GM18499 (cell line): ENCODE results near the gene ATP6V0E1.

Source experiments
- ATAC-seq: cut with Tn5 transposase; IDR thresholded peaks from one replicate; pipeline ENCODE4 v1.9.1; 2021; ENCODE audit warnings: moderate number of reproducible peaks; ENCODE audit not compliant: insufficient read depth, unreplicated experiment

ATP6V0E1 gene

DNA sequence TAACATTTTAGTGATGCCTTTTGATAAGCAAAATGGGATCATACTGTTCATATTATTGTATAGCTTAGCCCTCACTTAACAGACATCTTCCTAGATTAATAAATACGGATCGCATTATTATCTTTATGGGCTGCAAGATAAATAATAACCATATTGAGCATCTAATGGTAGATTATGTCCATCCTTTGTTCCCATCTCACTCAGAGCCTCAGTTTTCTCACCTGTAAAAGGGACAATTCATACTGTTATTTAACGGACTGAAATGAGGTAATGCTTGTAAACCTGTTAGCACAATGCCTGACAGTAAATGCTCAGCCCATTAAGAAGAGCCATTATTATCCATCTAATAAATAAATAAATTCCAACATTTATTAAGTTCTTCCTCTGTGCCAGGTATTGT lies 27.3 kb upstream of the ATP6V0E1 start:
- ATAC-seq = no peak

DNA sequence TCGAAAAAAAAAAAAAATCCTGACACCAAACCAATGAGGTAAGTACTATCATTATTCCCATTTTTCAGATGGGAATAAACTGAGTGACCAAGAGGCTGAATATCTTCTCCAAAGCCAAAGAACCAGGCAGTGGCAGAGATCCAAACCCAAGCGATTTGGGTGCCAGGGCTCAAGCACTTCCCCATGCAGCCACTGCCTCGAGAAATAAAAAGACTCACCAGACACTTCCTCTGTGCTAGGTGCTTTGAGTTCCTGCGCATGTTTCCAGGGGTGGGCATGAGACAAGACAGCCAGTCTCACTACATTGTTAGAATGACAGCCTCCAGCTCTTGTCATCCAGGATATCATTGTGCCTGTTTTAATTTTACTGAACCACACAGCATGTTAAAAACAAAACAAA lies 26.6 kb upstream of the ATP6V0E1 start:
- ATAC-seq = no peak

- ATAC-seq = no peak
Measured at GRCh38 chr5:172957458-172957857, 26.1 kb upstream of the ATP6V0E1 start.

DNA sequence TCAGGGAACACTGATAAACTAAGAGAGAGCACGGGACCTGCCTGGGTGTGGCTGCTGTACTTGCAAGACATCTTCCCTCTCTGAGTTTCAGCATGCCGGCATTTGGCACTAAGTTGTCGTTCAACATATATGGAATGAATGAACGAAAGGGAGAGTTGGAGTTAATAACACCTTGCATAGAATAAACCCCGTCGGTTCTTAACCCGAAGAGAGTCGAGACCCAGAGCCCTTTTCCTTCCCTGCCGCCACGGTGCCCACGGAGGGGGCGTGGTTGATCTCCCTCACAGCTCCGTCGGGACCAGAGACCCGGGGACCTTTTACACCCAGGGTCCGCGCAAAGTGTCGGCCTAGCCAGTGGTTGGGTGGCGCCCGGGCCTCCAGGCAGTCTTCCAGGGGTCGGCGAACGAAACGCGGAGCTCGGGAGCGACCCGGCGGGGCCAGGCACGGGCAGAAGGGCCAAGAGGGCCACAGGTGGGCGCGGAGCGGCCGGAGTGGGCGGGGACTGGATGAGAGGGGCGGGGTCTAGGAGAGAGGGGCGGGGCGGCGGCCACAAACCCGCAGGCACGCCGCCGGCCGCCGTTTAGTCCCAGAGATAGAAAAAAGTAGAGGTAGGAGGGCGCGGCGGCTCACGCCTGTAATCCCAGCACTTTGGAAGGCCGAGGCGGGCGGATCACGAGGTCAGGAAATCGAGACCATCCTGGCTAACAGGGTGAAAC lies 25.1 kb upstream of the ATP6V0E1 start:
- peak; percentile 26 for ATAC-seq

- no peak for ATAC-seq
Measured at GRCh38 chr5:172959824-172960799, 23.5 kb upstream of the ATP6V0E1 start.

- no peak for ATAC-seq
Measured at GRCh38 chr5:172969921-172970320, 13.7 kb upstream of the ATP6V0E1 start.

DNA sequence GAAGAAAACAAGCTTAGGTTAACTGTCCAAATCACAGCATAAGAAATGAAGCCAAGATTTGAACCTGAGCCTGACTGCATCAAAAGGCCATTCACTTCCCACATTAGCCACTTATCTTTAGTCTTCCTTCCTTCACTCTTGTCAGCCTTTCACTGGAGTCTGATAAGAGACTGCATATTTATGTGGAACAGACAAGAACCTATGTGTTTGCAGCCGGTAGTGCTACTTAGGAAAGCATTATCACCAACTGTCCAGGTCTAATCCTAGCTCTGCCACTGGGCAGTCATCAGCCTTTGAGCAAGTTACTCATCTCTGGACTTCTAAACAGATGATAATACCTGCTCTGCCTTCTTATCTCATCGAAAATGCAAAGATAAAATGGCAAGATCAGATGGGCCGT lies 12.1 kb upstream of the ATP6V0E1 start:
- ATAC-seq = no peak

- no peak for ATAC-seq
Measured at GRCh38 chr5:172972552-172972951, 11.0 kb upstream of the ATP6V0E1 start.

- no peak for ATAC-seq
Measured at GRCh38 chr5:172973127-172973916, 10.2 kb upstream of the ATP6V0E1 start.

- no peak for ATAC-seq
Measured at GRCh38 chr5:172973931-172974330, 9.6 kb upstream of the ATP6V0E1 start.

DNA sequence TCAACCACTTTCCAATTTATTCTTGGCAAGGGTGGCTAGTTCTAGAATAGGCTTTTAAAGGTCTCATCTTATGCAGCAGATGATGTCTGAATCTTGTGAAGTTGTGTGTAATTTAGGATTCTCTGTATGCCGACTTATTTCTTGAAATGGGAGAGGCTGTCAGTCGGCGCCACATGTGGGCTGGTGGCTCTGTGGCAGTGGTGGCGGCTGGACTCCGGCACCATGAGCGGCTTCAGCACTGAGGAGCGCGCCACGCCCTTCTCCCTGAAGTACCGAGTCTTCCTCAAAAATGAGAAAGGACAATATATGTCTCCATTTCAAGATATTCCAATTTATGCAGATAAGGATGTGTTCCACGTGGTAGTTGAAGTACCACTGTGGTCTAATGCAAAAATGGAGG lies 8.3 kb upstream of the ATP6V0E1 start:
- no peak for ATAC-seq

DNA sequence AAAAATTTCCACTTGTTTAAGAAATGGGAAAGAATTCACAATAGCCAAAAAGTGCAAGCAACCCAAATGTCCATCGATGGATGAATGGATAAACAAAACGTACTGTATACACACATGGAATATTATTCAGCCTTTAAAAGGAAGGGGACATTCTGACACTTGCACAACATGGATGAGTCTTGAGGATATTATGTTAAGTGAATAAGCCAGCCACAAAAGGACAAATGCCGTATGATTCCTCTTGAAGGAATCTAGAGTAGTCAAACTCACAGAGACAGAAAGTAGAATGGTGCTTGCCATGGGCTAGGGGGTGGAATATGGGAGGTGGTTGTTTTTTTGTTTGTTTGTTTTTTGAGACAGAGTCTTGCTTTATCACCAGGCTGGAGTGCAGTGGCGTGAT lies 3.8 kb upstream of the ATP6V0E1 start:
- ATAC-seq = no peak

- ATAC-seq = no peak
Measured at GRCh38 chr5:172981931-172982330, 1.6 kb upstream of the ATP6V0E1 start.

GRCh38 chr5:172984244-172984953 lies 828 bp downstream of the ATP6V0E1 start:
- peak; percentile 55 for ATAC-seq

- ATAC-seq = no peak
Measured at GRCh38 chr5:172985596-172985995, 2.0 kb downstream of the ATP6V0E1 start.

- ATAC-seq = no peak
Measured at GRCh38 chr5:172988276-172988675, 4.7 kb downstream of the ATP6V0E1 start.

DNA sequence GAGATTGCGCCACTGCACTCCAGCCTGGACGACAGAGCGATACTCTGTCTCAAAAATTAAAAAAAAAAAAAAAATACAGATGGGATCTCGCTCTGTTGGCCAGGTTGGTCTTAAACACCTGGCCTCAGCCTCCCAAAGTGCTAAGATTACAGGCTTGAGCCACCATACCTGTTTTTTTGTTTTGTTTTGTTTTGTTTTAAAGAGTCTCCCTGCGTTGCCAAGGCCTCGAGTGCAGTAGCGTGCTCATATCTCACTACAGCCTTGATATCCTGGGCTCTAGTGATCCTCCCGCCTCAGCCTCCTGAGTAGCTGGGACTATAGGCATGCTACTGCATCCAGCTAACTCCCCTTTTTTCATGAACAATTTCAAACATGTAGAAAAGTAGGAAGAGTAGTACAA lies 7.2 kb downstream of the ATP6V0E1 start:
- ATAC-seq = no peak

DNA sequence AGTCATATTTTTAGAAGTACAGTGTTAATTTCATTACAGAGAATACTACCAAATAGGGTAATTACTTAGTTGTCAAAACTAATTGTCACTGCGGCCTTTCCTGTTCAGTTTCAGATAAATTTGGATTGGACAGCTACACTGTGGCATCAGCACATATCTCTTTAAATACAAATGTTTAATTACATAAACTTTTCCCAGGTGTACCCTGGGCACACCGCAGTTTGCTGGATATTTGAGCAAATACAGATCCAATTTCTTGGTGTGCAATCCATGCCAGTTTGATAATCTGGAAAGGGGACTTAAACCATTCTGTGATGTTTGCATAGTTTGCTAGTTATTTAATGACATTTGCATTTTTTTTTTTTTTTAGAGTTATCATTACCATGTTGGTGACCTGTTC lies 10.8 kb downstream of the ATP6V0E1 start:
- ATAC-seq = no peak

DNA sequence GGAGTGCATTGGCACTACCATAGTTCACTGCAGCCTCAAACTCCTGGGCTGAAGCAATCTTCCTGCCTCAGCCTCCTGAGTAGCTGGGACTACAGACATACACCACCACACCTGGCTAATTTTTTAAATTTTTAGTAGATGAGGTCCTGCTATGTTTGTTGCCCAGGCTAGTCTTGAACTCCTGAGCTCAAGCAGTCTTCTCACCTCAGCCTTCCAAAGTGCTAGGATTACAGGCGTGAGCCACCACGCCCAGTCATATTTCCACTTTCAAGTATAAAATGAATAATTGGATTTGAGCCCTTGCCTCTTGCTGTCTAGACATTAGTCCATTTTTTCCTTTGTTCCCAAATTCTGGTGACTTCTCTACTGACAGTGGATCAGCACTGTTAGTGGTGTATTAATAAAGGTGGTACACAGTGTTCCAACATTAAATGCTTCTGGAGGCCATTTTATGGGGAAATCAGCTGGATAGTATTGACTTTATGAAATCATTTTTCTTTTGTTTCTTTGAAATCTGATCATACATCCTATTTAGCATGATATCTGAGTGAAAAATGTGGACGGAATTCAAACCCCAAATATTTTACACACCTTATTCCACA lies 15.9 kb downstream of the ATP6V0E1 start:
- no peak for ATAC-seq

GRCh38 chr5:172999974-173000373 lies 16.4 kb downstream of the ATP6V0E1 start:
- no peak for ATAC-seq
